ENCODE data around the gene DNASE1L3. TPM values are rescaled to one million over a fixed set of nuclear protein-coding genes. Genes with fewer than 3 reads are reported as not detected.
A peak's percentile ranks its signal among the peaks of the same experiment; 100 is the strongest.

Gene DNASE1L3
- total and polyA plus RNA-seq, 7 experiments from 2014 or later, result 0.66 to 2.6 TPM; not detected in 5

DNA sequence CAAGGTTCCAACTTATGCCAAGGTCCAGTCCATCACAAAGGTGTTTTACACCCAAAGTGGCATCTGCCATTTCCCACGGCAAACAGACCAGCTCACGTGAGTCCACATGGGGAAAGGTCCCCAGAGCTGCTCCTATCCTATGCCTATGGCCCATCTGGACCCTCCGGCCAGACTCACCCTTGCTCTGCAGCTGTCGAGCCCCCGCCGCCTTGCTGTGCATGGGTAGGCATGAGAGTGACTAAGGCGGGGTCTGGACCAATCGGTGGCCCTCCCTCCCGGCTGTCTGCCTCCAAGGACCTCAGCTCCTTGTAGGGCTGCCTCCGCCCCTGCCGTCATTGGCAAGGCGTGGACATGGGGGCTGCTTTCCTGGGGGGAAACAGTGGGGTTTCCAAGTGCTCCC is 26.9 kb downstream of the DNASE1L3 start:
- Mint-ChIP-seq H3K4me3 (no peak overlapping the region), H3K9me3 (no peaks in the 10 kb centered on the region), H3K27me3 (peaks cover 0 to 2% (median 0%) of the 10 kb centered on the region in 5 donors), H3K4me1 (peaks cover 0 to 4% (median under 1%) of the 10 kb centered on the region in 7 donors), H3K27ac (no peak overlapping the region), H3K36me3 (no peaks in the 10 kb centered on the region)
- no peak overlapping the region for H3K27ac ChIP-seq (ENCODE audit: low read depth, low read length)
- no peak overlapping the region for H3K4me3 ChIP-seq (ENCODE audit: low read length)
- DNase-seq, result no peak
- H3K4me1 ChIP-seq (ENCODE audit: control insufficient read depth in 2 of 2, insufficient read depth in 2 of 2, low read length in 2 of 2), result no peaks in the 10 kb centered on the region
- H3K9me3 ChIP-seq (ENCODE audit: control insufficient read depth in 2 of 3, low read length in 3 of 3), result no peaks in the 10 kb centered on the region
- intact Hi-C loops (cut with micrococcal nuclease), result loop anchor here in 1 of 2 donors (10.0 kb wide), 1 partner anchor 231 kb away; no protein-coding TSS in a partner anchor
- ChIA-PET POLR2A (no interaction called here), CTCF (interaction anchor here (1.2 kb wide), 1 partner anchor 17 kb away, joined by 7 read pairs; no protein-coding TSS in a partner anchor)
- H3K27me3 ChIP-seq (ENCODE audit: control insufficient read depth in 2 of 2, insufficient read depth in 2 of 2, low read length in 2 of 2), result no peaks in the 10 kb centered on the region
- ATAC-seq, result no peak
- H3K36me3 ChIP-seq (ENCODE audit: control insufficient read depth in 2 of 3, insufficient read depth in 3 of 3, low read length in 3 of 3), result no peaks in the 10 kb centered on the region

DNA sequence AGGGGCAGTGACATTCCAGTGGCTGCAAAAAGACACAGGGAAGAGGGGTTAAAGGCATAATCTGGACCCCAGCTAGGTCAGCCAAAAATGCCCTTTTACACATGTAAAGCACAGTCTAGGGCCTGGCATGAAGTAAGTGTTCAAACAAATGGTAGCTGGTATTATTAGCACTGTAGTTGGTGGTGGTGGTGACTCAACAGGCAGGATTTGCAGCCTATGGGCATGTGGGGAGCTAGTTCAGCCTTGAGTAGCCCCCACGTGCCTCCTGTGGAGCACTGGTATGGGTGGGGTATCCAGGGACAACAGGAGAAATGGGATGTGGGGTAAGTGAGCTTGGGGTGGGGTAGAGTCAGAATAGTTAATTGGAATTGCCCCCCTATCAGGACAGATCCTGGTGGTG is 27.6 kb downstream of the DNASE1L3 start:
- ChIA-PET POLR2A (no interaction called here), CTCF (interaction anchor here (0.6 to 1.3 kb wide), 4 partner anchors 16 to 875 kb away, joined by 3 to 7 read pairs (median 4); no protein-coding TSS in a partner anchor)
- Mint-ChIP-seq H3K4me1 (peaks cover 0 to 11% (median 7%) of the 10 kb centered on the region in 7 donors), H3K36me3 (no peaks in the 10 kb centered on the region), H3K4me3 (no peak overlapping the region), H3K9me3 (no peaks in the 10 kb centered on the region), H3K27me3 (peaks cover 0 to 2% (median 0%) of the 10 kb centered on the region in 5 donors), H3K27ac (no peak overlapping the region)
- no peak for DNase-seq
- Histone ChIP-seq H3K4me1 (ENCODE audit: control insufficient read depth in 2 of 2, insufficient read depth in 2 of 2, low read length in 2 of 2) (peaks cover 0 to 4% of the 10 kb centered on the region in 2 donors), H3K9me3 (ENCODE audit: control insufficient read depth in 2 of 3, low read length in 3 of 3) (no peaks in the 10 kb centered on the region), H3K27ac (ENCODE audit: low read depth, low read length) (no peak overlapping the region), H3K36me3 (ENCODE audit: control insufficient read depth in 2 of 3, insufficient read depth in 3 of 3, low read length in 3 of 3) (no peaks in the 10 kb centered on the region), H3K27me3 (ENCODE audit: control insufficient read depth in 2 of 2, insufficient read depth in 2 of 2, low read length in 2 of 2) (no peaks in the 10 kb centered on the region), H3K4me3 (ENCODE audit: low read length) (no peak overlapping the region)
- intact Hi-C loops (cut with micrococcal nuclease), result loop anchor here in 1 of 2 donors (10.0 kb wide), 1 partner anchor 232 kb away; no protein-coding TSS in a partner anchor
- ATAC-seq, result no peak

DNA sequence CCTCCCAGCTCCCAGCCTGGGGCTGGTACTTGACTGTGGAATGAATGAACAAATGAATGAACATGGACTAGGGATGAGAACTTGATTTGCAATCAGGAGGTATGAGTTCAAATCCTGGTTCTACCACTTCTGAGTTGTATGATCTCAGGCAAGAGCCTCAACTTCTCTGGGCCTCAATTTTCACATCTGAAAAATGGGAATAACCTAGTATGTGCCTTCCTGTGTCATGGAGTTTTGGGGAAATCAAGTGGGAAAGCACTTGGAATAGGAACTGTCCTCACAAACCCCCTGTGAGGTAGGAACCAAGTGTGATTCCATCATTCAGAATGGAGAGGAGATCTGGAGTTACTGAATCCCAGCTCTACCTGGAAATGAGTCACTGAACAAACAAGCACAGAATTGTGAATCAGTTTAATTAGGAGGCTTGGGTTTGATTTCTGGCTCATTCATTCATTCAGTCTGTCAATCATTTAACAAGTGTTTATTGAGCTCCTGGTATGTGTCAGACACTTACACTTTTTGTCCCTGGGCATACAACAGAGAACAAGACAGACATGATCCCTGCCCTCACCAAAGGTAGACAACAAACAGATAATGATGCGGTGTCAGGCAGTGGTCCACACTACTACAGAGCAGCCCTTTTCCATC is 29.7 kb downstream of the DNASE1L3 start:
- H3K27me3 ChIP-seq (ENCODE audit: control insufficient read depth in 2 of 2, insufficient read depth in 2 of 2, low read length in 2 of 2), result no peaks in the 10 kb centered on the region
- H3K4me1 ChIP-seq (ENCODE audit: control insufficient read depth in 2 of 2, insufficient read depth in 2 of 2, low read length in 2 of 2), result peaks cover 6 to 8% of the 10 kb centered on the region in 2 donors
- POLR2A ChIA-PET, result interaction anchor here (0.6 kb wide), 1 partner anchor 152 kb away, joined by 4 read pairs; no protein-coding TSS in a partner anchor
- H3K4me3 ChIP-seq (ENCODE audit: low read length), result no peak overlapping the region
- Mint-ChIP-seq H3K36me3 (no peaks in the 10 kb centered on the region), H3K4me3 (no peak overlapping the region), H3K4me1 (peaks cover 0 to 13% (median 11%) of the 10 kb centered on the region in 7 donors), H3K9me3 (no peaks in the 10 kb centered on the region), H3K27ac (no peak overlapping the region), H3K27me3 (peaks cover 0 to 2% (median 0%) of the 10 kb centered on the region in 5 donors)
- ATAC-seq (no peak), DNase-seq (no peak)
- intact Hi-C loops (cut with micrococcal nuclease), result loop anchor here in 1 of 2 donors (10.0 kb wide), 1 partner anchor 234 kb away; no protein-coding TSS in a partner anchor
- no peaks in the 10 kb centered on the region for H3K9me3 ChIP-seq (ENCODE audit: control insufficient read depth in 2 of 3, low read length in 3 of 3)
- CTCF ChIA-PET, result interaction anchor here (0.7 kb wide), 1 partner anchor 41 kb away, joined by 4 read pairs; no protein-coding TSS in a partner anchor
- no peaks in the 10 kb centered on the region for H3K36me3 ChIP-seq (ENCODE audit: control insufficient read depth in 2 of 3, insufficient read depth in 3 of 3, low read length in 3 of 3)
- H3K27ac ChIP-seq (ENCODE audit: low read depth, low read length), result no peak overlapping the region

DNA sequence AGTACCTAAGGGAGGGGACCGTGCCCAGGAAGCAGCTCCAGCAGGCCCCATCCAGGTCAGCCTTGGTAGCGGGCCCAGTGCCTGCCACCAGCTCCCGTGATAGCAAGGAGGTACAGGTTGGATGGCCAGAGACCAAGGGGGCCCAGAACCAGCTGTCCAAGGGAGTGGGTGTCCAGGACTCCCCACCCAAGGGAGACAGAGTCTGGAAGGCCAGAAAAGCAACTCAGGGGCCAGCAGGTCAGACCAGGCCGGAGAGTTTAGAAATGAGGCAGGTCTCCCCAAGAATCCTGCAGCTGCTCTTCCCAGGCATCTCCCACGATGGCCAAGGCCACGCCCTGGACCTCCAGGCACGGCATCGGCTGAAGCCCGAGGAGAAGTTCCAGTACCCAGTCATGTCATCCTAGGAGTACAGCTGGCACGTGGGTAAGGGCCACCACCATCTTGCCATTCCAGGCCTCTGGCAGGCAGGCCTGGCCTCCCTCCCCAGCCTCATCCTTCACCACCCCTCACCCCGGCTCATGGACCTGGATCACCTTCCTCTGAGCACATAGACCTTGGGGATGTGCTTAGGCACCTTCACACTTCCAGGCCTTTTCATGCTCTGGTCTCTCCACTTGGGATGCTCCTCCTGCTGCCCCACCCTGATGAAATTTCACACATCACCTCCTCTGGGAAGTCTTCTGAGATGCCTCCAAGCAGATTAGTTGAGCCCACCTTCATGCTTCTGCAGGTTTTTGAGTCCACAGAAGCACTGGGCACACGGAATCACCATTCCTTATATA is 30.5 kb downstream of the DNASE1L3 start:
- Histone ChIP-seq H3K36me3 (ENCODE audit: control insufficient read depth in 2 of 3, insufficient read depth in 3 of 3, low read length in 3 of 3) (no peaks in the 10 kb centered on the region), H3K27ac (ENCODE audit: low read depth, low read length) (no peak overlapping the region), H3K27me3 (ENCODE audit: control insufficient read depth in 2 of 2, insufficient read depth in 2 of 2, low read length in 2 of 2) (no peaks in the 10 kb centered on the region), H3K4me3 (ENCODE audit: low read length) (no peak overlapping the region), H3K4me1 (ENCODE audit: control insufficient read depth in 2 of 2, insufficient read depth in 2 of 2, low read length in 2 of 2) (peaks cover 6 to 8% of the 10 kb centered on the region in 2 donors), H3K9me3 (ENCODE audit: control insufficient read depth in 2 of 3, low read length in 3 of 3) (no peaks in the 10 kb centered on the region)
- ATAC-seq, result no peak
- peaks cover 0 to 17% (median 12%) of the 10 kb centered on the region in 7 donors for H3K4me1 Mint-ChIP-seq
- intact Hi-C loops (cut with micrococcal nuclease), result loop anchor here in 1 of 2 donors (10.0 kb wide), 1 partner anchor 235 kb away; no protein-coding TSS in a partner anchor
- no peaks in the 10 kb centered on the region for H3K9me3 Mint-ChIP-seq
- ChIA-PET CTCF (no interaction called here), POLR2A (interaction anchor here (0.6 kb wide), 1 partner anchor 151 kb away, joined by 4 read pairs; no protein-coding TSS in a partner anchor)
- DNase-seq, result no peak
- H3K27me3 Mint-ChIP-seq, result peaks cover 0 to 4% (median 0%) of the 10 kb centered on the region in 5 donors
- H3K36me3 Mint-ChIP-seq, result no peaks in the 10 kb centered on the region
- no peak overlapping the region for H3K27ac Mint-ChIP-seq
- H3K4me3 Mint-ChIP-seq, result peak overlapping the region in 1 of 10 donors; percentile 66

DNA sequence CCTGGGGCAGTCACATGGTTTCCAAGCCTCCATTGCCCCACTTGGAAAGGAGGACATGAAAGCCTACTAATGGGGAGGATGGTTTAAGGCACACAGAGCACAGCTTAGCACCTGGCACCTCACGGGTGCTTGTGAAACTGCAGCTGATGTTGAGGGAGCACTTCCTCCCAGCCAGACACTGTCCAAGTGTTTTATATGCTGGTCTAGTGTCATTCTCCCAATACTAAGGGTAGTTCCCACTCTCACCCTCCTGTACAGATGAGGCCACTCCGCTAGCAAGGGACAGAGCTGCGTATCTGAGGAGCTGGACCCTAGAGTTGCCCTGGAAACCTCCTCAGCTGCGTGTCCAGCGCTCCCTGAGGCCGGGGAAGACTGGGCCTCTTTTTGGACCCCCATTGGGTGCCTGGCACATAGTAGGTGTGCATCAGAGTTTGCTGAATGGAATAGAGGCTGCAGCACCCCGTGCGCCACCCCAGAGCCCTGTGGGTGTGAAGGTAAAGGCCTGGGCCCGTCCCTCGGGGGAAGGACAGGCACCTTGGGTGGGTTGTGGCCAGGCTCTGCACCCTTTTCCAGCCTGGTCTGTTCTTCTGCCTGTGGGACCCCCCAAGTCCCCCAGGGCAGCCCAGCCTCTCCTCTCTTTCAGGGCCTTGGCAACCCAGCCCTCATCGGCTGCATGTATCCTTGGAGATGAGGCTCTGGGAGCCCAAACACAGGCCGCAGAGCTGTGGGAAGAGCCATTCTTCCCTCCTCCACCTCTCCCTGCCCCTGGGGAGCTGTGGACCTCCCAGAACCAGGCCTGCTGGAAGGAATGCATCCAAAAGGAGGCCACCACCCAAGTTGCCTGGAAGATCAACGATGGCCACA is 31.3 kb downstream of the DNASE1L3 start:
- Mint-ChIP-seq H3K9me3 (no peaks in the 10 kb centered on the region), H3K36me3 (no peaks in the 10 kb centered on the region), H3K27ac (no peak overlapping the region), H3K27me3 (peaks cover 0 to 4% (median 0%) of the 10 kb centered on the region in 5 donors), H3K4me1 (peaks cover 0 to 17% (median 12%) of the 10 kb centered on the region in 7 donors), H3K4me3 (peak overlapping the region in 1 of 10 donors; percentile 79)
- DNase-seq (no peak), ATAC-seq (no peak)
- Histone ChIP-seq H3K9me3 (ENCODE audit: control insufficient read depth in 2 of 3, low read length in 3 of 3) (no peaks in the 10 kb centered on the region), H3K27ac (ENCODE audit: low read depth, low read length) (no peak overlapping the region), H3K27me3 (ENCODE audit: control insufficient read depth in 2 of 2, insufficient read depth in 2 of 2, low read length in 2 of 2) (no peaks in the 10 kb centered on the region), H3K4me3 (ENCODE audit: low read length) (no peak overlapping the region), H3K36me3 (ENCODE audit: control insufficient read depth in 2 of 3, insufficient read depth in 3 of 3, low read length in 3 of 3) (no peaks in the 10 kb centered on the region), H3K4me1 (ENCODE audit: control insufficient read depth in 2 of 2, insufficient read depth in 2 of 2, low read length in 2 of 2) (peaks cover 6 to 8% of the 10 kb centered on the region in 2 donors)
- intact Hi-C loops (cut with micrococcal nuclease), result loop anchor here (5.0 to 10.0 kb wide), 5 partner anchors 38 to 238 kb away; partner anchors contain the start of gene ABHD6 (in 1 of the 2)
- CTCF ChIA-PET, result interaction anchor here (0.6 to 0.9 kb wide), 2 partner anchors 236 to 495 kb away, joined by 3 to 4 read pairs; no protein-coding TSS in a partner anchor
- POLR2A ChIA-PET, result no interaction called here
